Activated effector memory CD4-positive, alpha-beta T cell treated with anti-CD3 and anti-CD28 coated beads, Interleukin-2, amount 50 U/mL, for 16 hours (primary cell): Measurements from ENCODE around the gene DMRTB1.

Experiments used
- DNase-seq: peaks from one replicate; pipeline ENCODE4 v3.0.0-alpha.2; 2020

DMRTB1 gene

GRCh38 chr1:53511323-53511932, 52.2 kb downstream of the DMRTB1 start:
- no peak for DNase-seq

GRCh38 chr1:53511933-53512806, 53.0 kb downstream of the DMRTB1 start:
- no peak for DNase-seq

DNA sequence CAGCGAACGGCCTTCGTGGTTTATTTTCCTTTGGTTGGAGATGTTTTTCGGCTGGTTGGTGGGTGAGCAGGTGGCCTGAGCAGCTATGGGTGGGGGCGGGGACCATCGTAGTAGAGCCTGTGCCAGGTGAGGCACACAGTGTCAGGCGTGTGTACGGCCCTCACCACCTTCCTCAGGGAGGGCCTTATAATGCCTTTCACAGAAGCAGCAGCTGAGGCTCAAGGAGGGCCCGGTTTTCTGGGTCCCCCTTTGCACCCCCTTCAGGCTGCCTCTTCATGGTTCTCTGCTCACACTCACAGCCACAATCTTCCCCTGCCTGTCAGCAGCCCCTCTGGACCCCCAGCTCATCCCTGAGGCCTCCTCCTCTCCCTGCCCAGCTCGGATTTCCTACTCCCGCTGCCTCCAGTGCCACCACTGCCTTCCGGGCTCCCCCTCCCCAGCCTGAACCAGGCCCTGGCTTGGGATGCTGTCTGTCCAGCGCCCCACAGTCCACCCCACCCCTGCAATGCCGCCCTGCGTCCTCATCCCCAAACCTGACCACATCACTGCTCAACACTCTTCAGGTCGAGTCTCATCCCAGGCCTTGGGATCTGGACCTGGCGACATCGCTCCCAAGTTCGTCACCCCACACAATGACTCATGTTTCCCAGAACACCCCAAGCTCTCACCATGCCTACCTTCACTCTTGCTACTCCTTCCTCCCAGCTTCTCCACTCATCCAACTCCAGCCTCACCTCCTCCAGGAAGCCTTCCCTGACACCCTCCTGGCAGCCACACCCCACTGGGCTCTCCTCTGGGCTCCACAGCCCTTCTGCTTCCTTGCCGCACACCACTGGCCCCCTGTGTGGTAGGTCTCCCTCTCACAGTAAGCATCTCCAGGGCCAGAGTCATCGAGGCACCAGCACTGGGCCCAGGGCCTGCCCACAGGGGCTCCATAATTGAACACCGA, 53.9 kb downstream of the DMRTB1 start:
- DNase-seq = no peak

GRCh38 chr1:53513846-53514245, 54.6 kb downstream of the DMRTB1 start:
- DNase-seq = no peak

- no peak for DNase-seq
These were observed 55.2 kb downstream of the DMRTB1 start for GRCh38 chr1:53514436-53514835.

GRCh38 chr1:53516181-53516580, 57.0 kb downstream of the DMRTB1 start:
- DNase-seq = no peak
